Liver (tissue), 9 donors: Measurements from ENCODE around the gene DIDO1. TPM values are rescaled to one million over a fixed set of nuclear protein-coding genes. Genes with fewer than 3 reads are reported as not detected.

ENCODE experiments used
- DNase-seq: peaks from one replicate; pipeline ENCODE4 v3.0.0-alpha.2; 2017; ENCODE audit warnings: low spot score
- H3K27ac ChIP-seq, 2 donors: one replicate each; pipeline ENCODE4 v1.7.0; 2013; ENCODE audit warnings: inconsistent platforms in 2 of 2, low read length in 2 of 2, control low read depth in 1 of 2, low read depth in 1 of 2, mild to moderate bottlenecking in 1 of 2
- H3K27me3 ChIP-seq, 4 donors: one replicate each; pipeline versions ENCODE4 v1.6.1 to v1.7.0; 2013; ENCODE audit warnings: low read length in 3 of 4, inconsistent platforms in 1 of 4, mild to moderate bottlenecking in 1 of 4, moderate library complexity in 1 of 4; ENCODE audit not compliant: control insufficient read depth in 4 of 4, insufficient read depth in 4 of 4
- H3K36me3 ChIP-seq, 4 donors: one replicate each; pipeline versions ENCODE4 v1.6.1 to v1.7.0; 2013; ENCODE audit warnings: low read length in 3 of 4, mild to moderate bottlenecking in 3 of 4, low read depth in 1 of 4, moderate library complexity in 1 of 4; ENCODE audit not compliant: control insufficient read depth in 4 of 4, insufficient read depth in 3 of 4
- H3K4me1 ChIP-seq, 4 donors: one replicate each; pipeline versions ENCODE4 v1.6.1 to v1.7.0; 2013; ENCODE audit warnings: low read length in 3 of 4, mild to moderate bottlenecking in 3 of 4, moderate library complexity in 1 of 4; ENCODE audit not compliant: control insufficient read depth in 4 of 4, insufficient read depth in 4 of 4
- H3K4me3 ChIP-seq, 3 donors: one replicate each; pipeline versions ENCODE4 v1.6.1 to v1.7.0; 2013; ENCODE audit warnings: low read length in 3 of 3, control low read depth in 1 of 3, low read depth in 1 of 3, mild to moderate bottlenecking in 1 of 3
- H3K9ac ChIP-seq, 2 donors: one replicate each; pipeline ENCODE4 v1.7.0; 2013; ENCODE audit warnings: low read length in 2 of 2, mild to moderate bottlenecking in 2 of 2, moderate library complexity in 2 of 2, control low read depth in 1 of 2, low read depth in 1 of 2
- H3K9me3 ChIP-seq, 4 donors: one replicate each; pipeline versions ENCODE4 v1.6.1 to v1.7.0; 2013; ENCODE audit warnings: low read length in 3 of 4; ENCODE audit not compliant: control insufficient read depth in 4 of 4
- EGR1 ChIP-seq, 2 donors: IDR thresholded peaks; 2 replicates each; pipeline ENCODE4 v1.6.1; 2016 to 2018; ENCODE audit warnings: antibody characterized with exemption in 2 of 2, low read depth in 2 of 2
- FOXA2 ChIP-seq: IDR thresholded peaks from 2 replicates; pipeline ENCODE4 v1.6.1; 2016; ENCODE audit warnings: antibody characterized with exemption
- GABPA ChIP-seq, 2 donors: IDR thresholded peaks in 1 of 2; conservative IDR thresholded peaks in 1 of 2; 2 replicates each; pipeline ENCODE4 v1.6.1; 2016; ENCODE audit warnings: antibody characterized with exemption in 2 of 2, mild to moderate bottlenecking in 1 of 2, moderate library complexity in 1 of 2
- HNF4A ChIP-seq, 2 donors: conservative IDR thresholded peaks; 2 replicates each; pipeline ENCODE4 v1.6.1; 2016; ENCODE audit warnings: antibody characterized with exemption in 2 of 2, mild to moderate bottlenecking in 2 of 2
- HNF4G ChIP-seq: IDR thresholded peaks from 2 replicates; pipeline ENCODE4 v1.6.1; 2016; ENCODE audit warnings: antibody characterized with exemption
- JUND ChIP-seq, 2 donors: IDR thresholded peaks; 2 replicates each; pipeline ENCODE4 v1.6.1; 2016; ENCODE audit warnings: antibody characterized with exemption in 2 of 2
- NR2F2 ChIP-seq: IDR thresholded peaks from 2 replicates; pipeline ENCODE4 v1.6.1; 2016; ENCODE audit warnings: antibody characterized with exemption
- RAD21 ChIP-seq, 2 donors: IDR thresholded peaks; 2 replicates each; pipeline ENCODE4 v1.6.1; 2016; ENCODE audit warnings: antibody characterized with exemption in 2 of 2, mild to moderate bottlenecking in 2 of 2
- SP1 ChIP-seq: IDR thresholded peaks from 2 replicates; pipeline ENCODE4 v1.6.1; 2018; ENCODE audit warnings: antibody characterized with exemption, mild to moderate bottlenecking
- TAF1 ChIP-seq: conservative IDR thresholded peaks from 2 replicates; pipeline ENCODE4 v1.6.1; 2016; ENCODE audit warnings: antibody characterized with exemption, mild to moderate bottlenecking
- YY1 ChIP-seq: IDR thresholded peaks from 2 replicates; pipeline ENCODE4 v1.6.1; 2016; ENCODE audit warnings: antibody characterized with exemption, mild to moderate bottlenecking
- WGBS: extraction: QIAGEN DNeasy Blood & Tissue Kit; methylation state at CpG from one replicate; pipeline ENCODE4 v1.1.7; 2013; 5-methylcytosine and 5-hydroxymethylcytosine counted together
- polyA plus RNA-seq, 2 donors: library from polyadenylated mRNA; stranded (reverse) in 1 of 2; unstranded in 1 of 2; fragments of 200-250 nt in 1 of 2; fragments of >200 nt in 1 of 2; fragmentation: Nextera tagmentation in 1 of 2; extraction: Ambion mirVana in 1 of 2; gene quantifications; one replicate each; pipeline versions ENCODE4 v1.2.1 to v1.2.3, GENCODE V29; 2013 to 2015
- total RNA-seq, 2 donors: library from RNA; depleted of rRNA; stranded (reverse); fragments of >200 nt; gene quantifications; one replicate each; pipeline ENCODE4 v1.2.3, GENCODE V29; 2014
- TF ChIP-seq, protein P1 (sequence below): IDR thresholded peaks from 2 replicates; pipeline ENCODE4 v1.6.1; 2016; ENCODE audit warnings: antibody characterized with exemption
- TF ChIP-seq, protein P2 (sequence below): IDR thresholded peaks from 2 replicates; pipeline ENCODE4 v1.6.1; 2016; ENCODE audit warnings: antibody characterized with exemption
- TF ChIP-seq, protein P3 (sequence below): IDR thresholded peaks from 2 replicates; pipeline ENCODE4 v1.6.1; 2016; ENCODE audit warnings: antibody characterized with exemption, mild to moderate bottlenecking
- TF ChIP-seq, protein P4 (sequence below): fragments of 150-350 bp; IDR thresholded peaks from 2 replicates; pipeline ENCODE4 v1.5.1; 2017; ENCODE audit warnings: improper control_type of control experiment, low read depth, low read length; ENCODE audit not compliant: missing input control
- TF ChIP-seq, protein P5 (sequence below): IDR thresholded peaks from 2 replicates; pipeline ENCODE4 v1.6.1; 2016; ENCODE audit warnings: antibody characterized with exemption
- donor health status: healthy.
- donor health status: healthy.
- donor health status: healthy.
- donor health status: healthy.
- donor health status: healthy.

DIDO1 gene
- total and polyA plus RNA-seq, 4 donors: 10.1 to 43.1 (median 17.4) TPM

DNA sequence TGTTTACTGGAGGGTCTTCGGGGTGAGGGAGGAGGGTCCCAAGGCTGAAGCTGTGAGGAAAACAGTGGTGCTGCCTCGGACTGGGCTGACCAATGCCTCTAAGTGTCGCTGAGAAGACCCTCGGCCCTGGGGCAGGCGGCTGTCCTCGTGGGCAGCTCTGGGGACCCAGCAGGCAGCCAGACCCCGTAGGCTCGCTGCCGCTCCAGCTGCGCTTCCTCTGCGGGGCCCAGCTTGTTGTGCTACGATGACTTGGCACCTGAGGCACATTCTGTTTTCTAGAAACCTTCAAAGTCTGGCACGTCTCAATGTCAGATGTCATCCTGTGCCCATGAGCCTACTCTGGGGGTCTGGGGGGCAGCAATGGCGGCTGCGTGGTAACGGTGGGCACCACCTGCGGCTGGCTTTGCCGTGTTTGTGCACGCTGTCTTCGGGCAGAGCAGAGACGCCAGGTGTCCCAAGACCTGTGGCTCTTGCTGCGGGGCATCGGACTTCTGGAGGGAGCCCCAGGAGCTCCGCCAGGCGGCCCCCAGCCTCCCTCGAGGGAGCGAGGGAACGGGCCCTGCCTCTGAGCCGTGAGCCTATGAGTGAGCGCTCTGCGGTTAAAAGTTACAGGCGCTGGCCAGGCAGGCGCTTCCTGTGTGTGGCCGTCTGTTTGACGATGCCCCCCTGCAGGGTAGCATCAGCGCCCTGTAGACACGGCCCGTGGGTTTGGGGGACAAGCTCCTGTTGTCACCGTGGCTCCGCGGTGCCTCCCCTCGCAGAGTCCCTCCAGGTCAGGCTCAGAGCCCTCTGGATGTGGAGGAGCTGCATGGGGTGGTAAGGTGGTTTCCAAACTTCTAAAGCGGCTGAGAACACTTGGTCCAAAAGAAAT, 33.0 kb upstream of the DIDO1 start:
- Histone ChIP-seq H3K4me3 (no peak overlapping the region), H3K27me3 (no peaks in the 10 kb centered on the region), H3K4me1 (peaks cover 0 to 23% (median 22%) of the 10 kb centered on the region in 4 donors), H3K27ac (no peak overlapping the region), H3K9ac (no peak overlapping the region), H3K9me3 (no peaks in the 10 kb centered on the region), H3K36me3 (peaks cover 21 to 67% (median 24%) of the 10 kb centered on the region in 4 donors)
- no peak for DNase-seq
- TF ChIP-seq EGR1 (IDR thresholded peaks at IDR 0.05; ENCODE audit: low read depth in 2 of 2) (no peak), SP1 (no peak), YY1 (no peak), JUND (IDR thresholded peaks at IDR 0.05) (no peak), RAD21 (IDR thresholded peaks at IDR 0.05) (no peak), FOXA2 (no peak), GABPA (IDR thresholded peaks at IDR 0.05 in 1 of 2, conservative IDR thresholded peaks at IDR 0.05 in 1 of 2) (no peak), NR2F2 (no peak), HNF4A (conservative IDR thresholded peaks at IDR 0.05) (no peak), TAF1 (no peak)
- TF ChIP-seq, protein P1, sequence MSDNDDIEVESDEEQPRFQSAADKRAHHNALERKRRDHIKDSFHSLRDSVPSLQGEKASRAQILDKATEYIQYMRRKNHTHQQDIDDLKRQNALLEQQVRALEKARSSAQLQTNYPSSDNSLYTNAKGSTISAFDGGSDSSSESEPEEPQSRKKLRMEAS: no peak
- TF ChIP-seq, protein P2, sequence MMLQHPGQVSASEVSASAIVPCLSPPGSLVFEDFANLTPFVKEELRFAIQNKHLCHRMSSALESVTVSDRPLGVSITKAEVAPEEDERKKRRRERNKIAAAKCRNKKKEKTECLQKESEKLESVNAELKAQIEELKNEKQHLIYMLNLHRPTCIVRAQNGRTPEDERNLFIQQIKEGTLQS: no peak
- TF ChIP-seq, protein P3, sequence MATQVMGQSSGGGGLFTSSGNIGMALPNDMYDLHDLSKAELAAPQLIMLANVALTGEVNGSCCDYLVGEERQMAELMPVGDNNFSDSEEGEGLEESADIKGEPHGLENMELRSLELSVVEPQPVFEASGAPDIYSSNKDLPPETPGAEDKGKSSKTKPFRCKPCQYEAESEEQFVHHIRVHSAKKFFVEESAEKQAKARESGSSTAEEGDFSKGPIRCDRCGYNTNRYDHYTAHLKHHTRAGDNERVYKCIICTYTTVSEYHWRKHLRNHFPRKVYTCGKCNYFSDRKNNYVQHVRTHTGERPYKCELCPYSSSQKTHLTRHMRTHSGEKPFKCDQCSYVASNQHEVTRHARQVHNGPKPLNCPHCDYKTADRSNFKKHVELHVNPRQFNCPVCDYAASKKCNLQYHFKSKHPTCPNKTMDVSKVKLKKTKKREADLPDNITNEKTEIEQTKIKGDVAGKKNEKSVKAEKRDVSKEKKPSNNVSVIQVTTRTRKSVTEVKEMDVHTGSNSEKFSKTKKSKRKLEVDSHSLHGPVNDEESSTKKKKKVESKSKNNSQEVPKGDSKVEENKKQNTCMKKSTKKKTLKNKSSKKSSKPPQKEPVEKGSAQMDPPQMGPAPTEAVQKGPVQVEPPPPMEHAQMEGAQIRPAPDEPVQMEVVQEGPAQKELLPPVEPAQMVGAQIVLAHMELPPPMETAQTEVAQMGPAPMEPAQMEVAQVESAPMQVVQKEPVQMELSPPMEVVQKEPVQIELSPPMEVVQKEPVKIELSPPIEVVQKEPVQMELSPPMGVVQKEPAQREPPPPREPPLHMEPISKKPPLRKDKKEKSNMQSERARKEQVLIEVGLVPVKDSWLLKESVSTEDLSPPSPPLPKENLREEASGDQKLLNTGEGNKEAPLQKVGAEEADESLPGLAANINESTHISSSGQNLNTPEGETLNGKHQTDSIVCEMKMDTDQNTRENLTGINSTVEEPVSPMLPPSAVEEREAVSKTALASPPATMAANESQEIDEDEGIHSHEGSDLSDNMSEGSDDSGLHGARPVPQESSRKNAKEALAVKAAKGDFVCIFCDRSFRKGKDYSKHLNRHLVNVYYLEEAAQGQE: no peak
- TF ChIP-seq, protein P4, sequence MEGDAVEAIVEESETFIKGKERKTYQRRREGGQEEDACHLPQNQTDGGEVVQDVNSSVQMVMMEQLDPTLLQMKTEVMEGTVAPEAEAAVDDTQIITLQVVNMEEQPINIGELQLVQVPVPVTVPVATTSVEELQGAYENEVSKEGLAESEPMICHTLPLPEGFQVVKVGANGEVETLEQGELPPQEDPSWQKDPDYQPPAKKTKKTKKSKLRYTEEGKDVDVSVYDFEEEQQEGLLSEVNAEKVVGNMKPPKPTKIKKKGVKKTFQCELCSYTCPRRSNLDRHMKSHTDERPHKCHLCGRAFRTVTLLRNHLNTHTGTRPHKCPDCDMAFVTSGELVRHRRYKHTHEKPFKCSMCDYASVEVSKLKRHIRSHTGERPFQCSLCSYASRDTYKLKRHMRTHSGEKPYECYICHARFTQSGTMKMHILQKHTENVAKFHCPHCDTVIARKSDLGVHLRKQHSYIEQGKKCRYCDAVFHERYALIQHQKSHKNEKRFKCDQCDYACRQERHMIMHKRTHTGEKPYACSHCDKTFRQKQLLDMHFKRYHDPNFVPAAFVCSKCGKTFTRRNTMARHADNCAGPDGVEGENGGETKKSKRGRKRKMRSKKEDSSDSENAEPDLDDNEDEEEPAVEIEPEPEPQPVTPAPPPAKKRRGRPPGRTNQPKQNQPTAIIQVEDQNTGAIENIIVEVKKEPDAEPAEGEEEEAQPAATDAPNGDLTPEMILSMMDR: no peak
- 77% methylated on average over 43 of the region's 43 CpGs for WGBS

DNA sequence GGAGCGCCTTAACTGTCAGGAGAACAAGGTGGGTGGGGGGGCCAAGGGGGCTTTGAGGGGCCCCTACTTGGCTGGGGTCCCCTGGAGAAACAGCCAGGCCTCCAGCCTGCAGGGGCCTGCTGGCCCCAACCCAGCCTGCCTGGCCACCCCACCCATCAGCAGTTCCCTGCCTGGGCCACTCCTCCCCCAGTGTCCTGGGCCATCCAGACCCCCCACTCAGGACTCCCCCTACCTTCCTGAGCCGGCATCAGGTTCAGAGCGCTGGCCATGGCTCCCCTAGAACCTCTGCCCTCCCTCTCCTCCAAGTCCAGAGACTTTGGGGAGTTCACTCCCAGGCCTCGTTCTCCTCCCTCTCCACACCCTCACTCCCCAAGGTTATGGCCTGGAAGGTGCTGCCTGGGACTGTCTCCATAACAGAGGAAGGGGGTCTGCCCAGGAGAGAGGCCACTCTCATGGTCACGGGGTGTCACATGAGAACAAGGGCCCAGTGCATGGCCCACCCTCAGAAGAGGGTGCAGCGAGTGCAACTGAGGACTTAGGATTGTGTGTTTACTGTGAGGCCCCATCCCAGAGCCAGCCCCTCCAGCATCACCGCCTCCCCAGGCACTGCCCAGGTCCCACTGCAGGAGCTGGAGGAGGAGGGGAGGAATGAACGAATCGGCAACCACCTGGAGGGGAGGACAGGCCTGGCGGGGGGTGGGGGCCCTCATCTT, 32.2 kb upstream of the DIDO1 start:
- Histone ChIP-seq H3K27me3 (no peaks in the 10 kb centered on the region), H3K36me3 (peaks cover 13 to 59% (median 19%) of the 10 kb centered on the region in 4 donors), H3K27ac (no peak overlapping the region), H3K4me1 (peaks cover 0 to 28% (median 25%) of the 10 kb centered on the region in 4 donors), H3K9ac (no peak overlapping the region), H3K4me3 (no peak overlapping the region), H3K9me3 (no peaks in the 10 kb centered on the region)
- 87% methylated on average over 10 of the region's 10 CpGs for WGBS
- no peak for DNase-seq
- TF ChIP-seq TAF1 (no peak), HNF4G (no peak), HNF4A (conservative IDR thresholded peaks at IDR 0.05) (no peak), FOXA2 (no peak), EGR1 (IDR thresholded peaks at IDR 0.05; ENCODE audit: low read depth in 2 of 2) (no peak)
- TF ChIP-seq, protein P5, sequence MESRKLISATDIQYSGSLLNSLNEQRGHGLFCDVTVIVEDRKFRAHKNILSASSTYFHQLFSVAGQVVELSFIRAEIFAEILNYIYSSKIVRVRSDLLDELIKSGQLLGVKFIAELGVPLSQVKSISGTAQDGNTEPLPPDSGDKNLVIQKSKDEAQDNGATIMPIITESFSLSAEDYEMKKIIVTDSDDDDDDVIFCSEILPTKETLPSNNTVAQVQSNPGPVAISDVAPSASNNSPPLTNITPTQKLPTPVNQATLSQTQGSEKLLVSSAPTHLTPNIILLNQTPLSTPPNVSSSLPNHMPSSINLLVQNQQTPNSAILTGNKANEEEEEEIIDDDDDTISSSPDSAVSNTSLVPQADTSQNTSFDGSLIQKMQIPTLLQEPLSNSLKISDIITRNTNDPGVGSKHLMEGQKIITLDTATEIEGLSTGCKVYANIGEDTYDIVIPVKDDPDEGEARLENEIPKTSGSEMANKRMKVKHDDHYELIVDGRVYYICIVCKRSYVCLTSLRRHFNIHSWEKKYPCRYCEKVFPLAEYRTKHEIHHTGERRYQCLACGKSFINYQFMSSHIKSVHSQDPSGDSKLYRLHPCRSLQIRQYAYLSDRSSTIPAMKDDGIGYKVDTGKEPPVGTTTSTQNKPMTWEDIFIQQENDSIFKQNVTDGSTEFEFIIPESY: no peak
- TF ChIP-seq, protein P2: no peak
- TF ChIP-seq, protein P4: no peak
